K562 (cell line): ENCODE data around the gene RPL18A. TPM values are rescaled to one million over a fixed set of nuclear protein-coding genes. Genes with fewer than 3 reads are reported as not detected.

Experiments used
- ASH1L ChIP-seq: fragments of 450-650 bp; IDR thresholded peaks from 2 replicates; pipeline ENCODE4 v1.6.1; 2018; ENCODE audit warnings: borderline replicate concordance, mild to moderate bottlenecking, low read depth; ENCODE audit not compliant: partially characterized antibody
- BMI1 ChIP-seq: fragments of 150-350 bp; IDR thresholded peaks from 2 replicates; pipeline ENCODE4 v1.6.1; 2014; ENCODE audit warnings: low read length
- EHMT2 ChIP-seq: fragments of 450-650 bp; IDR thresholded peaks from 2 replicates; pipeline ENCODE4 v1.6.1; 2018; ENCODE audit warnings: antibody characterized with exemption
- NCOA1 ChIP-seq: fragments of 450-650 bp; IDR thresholded peaks from 2 replicates; pipeline ENCODE4 v1.6.1; 2016; ENCODE audit warnings: low read depth
- NELFE ChIP-seq: IDR thresholded peaks from 2 replicates; pipeline ENCODE4 v1.6.1; 2011; ENCODE audit warnings: mild to moderate bottlenecking; ENCODE audit not compliant: insufficient read depth, insufficient read length
- RB1 ChIP-seq: fragments of 450-650 bp; IDR thresholded peaks from 2 replicates; pipeline ENCODE4 v1.6.1; 2017; ENCODE audit warnings: low read depth, mild to moderate bottlenecking
- RHOXF2B ChIP-seq: fragments of 250-450 bp; sonication (Bioruptor Pico); conservative IDR thresholded peaks from 2 replicates; pipeline ENCODE4 v1.5.1; 2021
- TAF15 ChIP-seq: fragments of 200-400 bp; formaldehyde crosslinking; IDR thresholded peaks from 2 replicates; pipeline ENCODE4 v1.6.1; 2017; ENCODE audit warnings: mild to moderate bottlenecking, low read depth, low read length, moderate library complexity
- TOE1 ChIP-seq, 2 experiments: fragments of 450-650 bp in 1 of 2; sonication (generic) in 1 of 2; formaldehyde crosslinking in 1 of 2; IDR thresholded peaks; 2 replicates each; pipeline versions ENCODE4 v1.7.1 to v1.8.0; 2016 to 2022; ENCODE audit warnings: borderline replicate concordance in 2 of 2, mild to moderate bottlenecking in 2 of 2, antibody characterized with exemption in 1 of 2, inconsistent platforms in 1 of 2, low read depth in 1 of 2, missing genetic modification reagents in 1 of 2, moderate library complexity in 1 of 2
- TRIM28 ChIP-seq: fragments of 450-650 bp; IDR thresholded peaks from 2 replicates; pipeline ENCODE4 v1.6.1; 2017
- ZNF253 ChIP-seq: fragments of 250-450 bp; sonication (Bioruptor Pico); conservative IDR thresholded peaks from 2 replicates; pipeline ENCODE4 v1.6.1; 2021; ENCODE audit warnings: mild to moderate bottlenecking
- ZNF347 ChIP-seq: fragments of 450-650 bp; formaldehyde crosslinking; IDR thresholded peaks from 2 replicates; pipeline ENCODE4 v1.4.0; 2020; ENCODE audit warnings: low read depth, mild to moderate bottlenecking, moderate library complexity
- ZNF507 ChIP-seq: conservative IDR thresholded peaks from 2 replicates; pipeline ENCODE4 v1.6.1; 2017; ENCODE audit warnings: missing genetic modification characterization, missing compliant biosample characterization
- polyA plus RNA-seq, 8 experiments: library from polyadenylated mRNA; depleted of rRNA in 4 of 8; stranded (reverse) in 5 of 8; unstranded in 3 of 8; fragments of >200 nt; fragmentation: Nextera tagmentation in 2 of 8; fragmentation: Illumina TruSeq in 1 of 8; extraction: Ambion mirVana in 2 of 8; extraction: Trizol in 1 of 8; gene quantifications; 2 replicates each; pipeline versions ENCODE4 v1.2.1 to v1.2.3, GENCODE V29; 2011 to 2014; ENCODE audit warnings: inconsistent platforms in 1 of 8, missing spikeins in 1 of 8
- total RNA-seq, 7 experiments: library from RNA; depleted of rRNA in 6 of 7; stranded (reverse); fragments of >200 nt in 6 of 7; fragmentation: Illumina TruSeq in 2 of 7; extraction: Trizol in 2 of 7; gene quantifications; 2 replicates each; pipeline versions ENCODE4 v1.2.1 to v1.2.3, GENCODE V29; 2011 to 2021; ENCODE audit warnings: low replicate concordance in 1 of 7
- TF ChIP-seq, protein P1 (sequence below): sonication (generic); formaldehyde crosslinking; IDR thresholded peaks from 2 replicates; pipeline ENCODE4 v1.9.0; 2022; ENCODE audit warnings: mild to moderate bottlenecking, missing genetic modification reagents
- TF ChIP-seq, protein P2 (sequence below): fragments of 450-650 bp; IDR thresholded peaks from 2 replicates; pipeline ENCODE4 v1.6.1; 2016; ENCODE audit warnings: low read depth
- TF ChIP-seq, protein P3 (sequence below), 2 experiments: IDR thresholded peaks; 2 replicates each; pipeline ENCODE4 v1.6.1; 2011; ENCODE audit warnings: borderline replicate concordance in 1 of 2, control low read depth in 1 of 2, low read depth in 1 of 2, low read length in 1 of 2, mild to moderate bottlenecking in 1 of 2, mixed read lengths in 1 of 2, moderate library complexity in 1 of 2; ENCODE audit not compliant: insufficient read depth in 1 of 2, insufficient read length in 1 of 2, poor library complexity in 1 of 2, severe bottlenecking in 1 of 2; ENCODE audit errors: extremely low read depth in 1 of 2
- TF ChIP-seq, protein P4 (sequence below): sonication (generic); formaldehyde crosslinking; IDR thresholded peaks from 2 replicates; pipeline ENCODE4 v1.8.0; 2022; ENCODE audit warnings: missing genetic modification reagents, mild to moderate bottlenecking, borderline replicate concordance

Gene RPL18A
- total and polyA plus RNA-seq, 9 of the 15 experiments (the other 6 are each of a cell fraction or from before 2014, with no cell fraction given): 626 to 2,882 (median 1,895) TPM

DNA sequence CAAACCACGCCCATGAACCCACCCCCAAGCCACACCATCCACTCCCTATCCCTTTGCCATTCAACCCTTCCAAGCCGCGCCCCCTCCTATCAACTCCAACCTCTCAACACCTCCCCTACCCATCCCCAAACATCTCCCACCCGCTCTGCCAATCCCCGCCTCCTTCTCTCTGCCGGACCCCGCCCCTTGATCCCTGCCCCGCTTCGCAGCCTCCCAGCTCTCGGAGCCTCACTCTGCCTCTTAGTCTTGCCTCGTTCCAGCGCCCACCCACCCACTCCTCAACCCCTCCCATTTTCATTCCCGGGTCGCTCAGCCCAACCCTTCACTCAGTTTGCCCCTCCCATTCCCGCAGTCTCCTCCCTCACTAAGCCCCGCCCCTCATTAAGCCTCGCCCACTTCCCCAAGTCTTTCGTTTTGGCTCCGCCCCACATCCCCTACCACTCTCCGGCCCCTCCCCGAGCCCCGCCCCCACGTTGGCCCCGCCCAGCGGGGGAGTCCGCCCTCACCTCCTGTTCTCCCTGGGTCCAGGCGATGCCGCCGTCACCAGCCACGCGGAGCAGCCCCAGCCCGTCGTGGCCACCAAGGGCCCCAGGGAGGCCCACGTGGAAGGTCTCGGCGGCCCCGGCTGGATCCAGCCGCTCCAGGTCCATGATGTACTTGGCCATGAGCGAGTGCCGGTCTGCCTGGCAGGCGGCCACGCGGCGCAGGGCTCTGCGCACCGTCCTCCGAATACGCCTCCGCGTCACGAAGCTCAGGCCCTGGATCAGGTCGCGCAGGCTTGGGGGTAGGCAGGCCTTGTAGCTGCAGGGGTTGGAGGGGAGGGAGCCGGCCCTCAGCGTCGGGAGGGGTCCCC lies 17.7 kb upstream of the RPL18A start (continued):
- TF ChIP-seq, protein P1, sequence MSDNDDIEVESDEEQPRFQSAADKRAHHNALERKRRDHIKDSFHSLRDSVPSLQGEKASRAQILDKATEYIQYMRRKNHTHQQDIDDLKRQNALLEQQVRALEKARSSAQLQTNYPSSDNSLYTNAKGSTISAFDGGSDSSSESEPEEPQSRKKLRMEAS (CRISPR knock-in tag): peak; percentile 100
- no peak for TF ChIP-seq ZNF253 (CRISPR knock-in tag)
- no peak for TF ChIP-seq BMI1
- TF ChIP-seq, protein P2, sequence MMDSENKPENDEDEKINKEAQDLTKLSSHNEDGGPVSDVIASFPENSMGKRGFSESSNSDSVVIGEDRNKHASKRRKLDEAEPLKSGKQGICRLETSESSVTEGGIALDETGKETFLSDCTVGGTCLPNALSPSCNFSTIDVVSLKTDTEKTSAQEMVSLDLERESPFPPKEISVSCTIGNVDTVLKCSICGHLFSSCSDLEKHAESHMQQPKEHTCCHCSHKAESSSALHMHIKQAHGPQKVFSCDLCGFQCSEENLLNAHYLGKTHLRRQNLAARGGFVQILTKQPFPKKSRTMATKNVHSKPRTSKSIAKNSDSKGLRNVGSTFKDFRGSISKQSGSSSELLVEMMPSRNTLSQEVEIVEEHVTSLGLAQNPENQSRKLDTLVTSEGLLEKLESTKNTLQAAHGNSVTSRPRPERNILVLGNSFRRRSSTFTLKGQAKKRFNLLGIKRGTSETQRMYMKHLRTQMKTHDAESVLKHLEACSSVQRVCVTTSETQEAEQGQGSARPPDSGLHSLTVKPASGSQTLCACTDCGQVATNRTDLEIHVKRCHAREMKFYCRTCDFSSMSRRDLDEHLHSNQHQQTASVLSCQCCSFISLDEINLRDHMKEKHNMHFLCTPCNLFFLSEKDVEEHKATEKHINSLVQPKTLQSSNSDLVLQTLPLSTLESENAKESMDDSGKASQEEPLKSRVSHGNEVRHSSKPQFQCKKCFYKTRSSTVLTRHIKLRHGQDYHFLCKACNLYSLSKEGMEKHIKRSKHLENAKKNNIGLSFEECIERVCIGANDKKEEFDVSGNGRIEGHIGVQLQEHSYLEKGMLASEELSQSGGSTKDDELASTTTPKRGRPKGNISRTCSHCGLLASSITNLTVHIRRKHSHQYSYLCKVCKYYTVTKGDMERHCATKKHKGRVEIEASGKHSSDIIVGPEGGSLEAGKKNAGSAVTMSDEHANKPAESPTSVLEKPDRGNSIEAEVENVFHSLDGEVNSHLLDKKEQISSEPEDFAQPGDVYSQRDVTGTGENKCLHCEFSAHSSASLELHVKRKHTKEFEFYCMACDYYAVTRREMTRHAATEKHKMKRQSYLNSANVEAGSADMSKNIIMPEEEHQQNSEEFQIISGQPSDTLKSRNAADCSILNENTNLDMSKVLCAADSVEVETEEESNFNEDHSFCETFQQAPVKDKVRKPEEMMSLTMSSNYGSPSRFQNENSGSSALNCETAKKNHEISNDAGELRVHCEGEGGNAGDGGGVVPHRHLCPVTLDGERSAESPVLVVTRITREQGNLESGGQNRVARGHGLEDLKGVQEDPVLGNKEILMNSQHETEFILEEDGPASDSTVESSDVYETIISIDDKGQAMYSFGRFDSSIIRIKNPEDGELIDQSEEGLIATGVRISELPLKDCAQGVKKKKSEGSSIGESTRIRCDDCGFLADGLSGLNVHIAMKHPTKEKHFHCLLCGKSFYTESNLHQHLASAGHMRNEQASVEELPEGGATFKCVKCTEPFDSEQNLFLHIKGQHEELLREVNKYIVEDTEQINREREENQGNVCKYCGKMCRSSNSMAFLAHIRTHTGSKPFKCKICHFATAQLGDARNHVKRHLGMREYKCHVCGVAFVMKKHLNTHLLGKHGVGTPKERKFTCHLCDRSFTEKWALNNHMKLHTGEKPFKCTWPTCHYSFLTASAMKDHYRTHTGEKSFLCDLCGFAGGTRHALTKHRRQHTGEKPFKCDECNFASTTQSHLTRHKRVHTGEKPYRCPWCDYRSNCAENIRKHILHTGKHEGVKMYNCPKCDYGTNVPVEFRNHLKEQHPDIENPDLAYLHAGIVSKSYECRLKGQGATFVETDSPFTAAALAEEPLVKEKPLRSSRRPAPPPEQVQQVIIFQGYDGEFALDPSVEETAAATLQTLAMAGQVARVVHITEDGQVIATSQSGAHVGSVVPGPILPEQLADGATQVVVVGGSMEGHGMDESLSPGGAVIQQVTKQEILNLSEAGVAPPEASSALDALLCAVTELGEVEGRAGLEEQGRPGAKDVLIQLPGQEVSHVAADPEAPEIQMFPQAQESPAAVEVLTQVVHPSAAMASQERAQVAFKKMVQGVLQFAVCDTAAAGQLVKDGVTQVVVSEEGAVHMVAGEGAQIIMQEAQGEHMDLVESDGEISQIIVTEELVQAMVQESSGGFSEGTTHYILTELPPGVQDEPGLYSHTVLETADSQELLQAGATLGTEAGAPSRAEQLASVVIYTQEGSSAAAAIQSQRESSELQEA: no peak
- TF ChIP-seq TAF15: no peak
- no peak for TF ChIP-seq ZNF507
- TF ChIP-seq ZNF347 (CRISPR knock-in tag): no peak
- TF ChIP-seq, protein P3, sequence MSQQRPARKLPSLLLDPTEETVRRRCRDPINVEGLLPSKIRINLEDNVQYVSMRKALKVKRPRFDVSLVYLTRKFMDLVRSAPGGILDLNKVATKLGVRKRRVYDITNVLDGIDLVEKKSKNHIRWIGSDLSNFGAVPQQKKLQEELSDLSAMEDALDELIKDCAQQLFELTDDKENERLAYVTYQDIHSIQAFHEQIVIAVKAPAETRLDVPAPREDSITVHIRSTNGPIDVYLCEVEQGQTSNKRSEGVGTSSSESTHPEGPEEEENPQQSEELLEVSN (IDR thresholded peaks at IDR 0.05; ENCODE audit: borderline replicate concordance in 1 of 2, extremely low read depth in 1 of 2, insufficient read depth in 1 of 2, insufficient read length in 1 of 2, low read depth in 1 of 2, low read length in 1 of 2, poor library complexity in 1 of 2, severe bottlenecking in 1 of 2): peak; percentile 94 to 97
- TF ChIP-seq NCOA1: no peak; the same call in 1 of the 2 replicates
- no peak for TF ChIP-seq NELFE
- peak; percentile 17; the same call in 1 of the 2 replicates for TF ChIP-seq EHMT2
- no peak for TF ChIP-seq ASH1L
- TF ChIP-seq TOE1 (IDR thresholded peaks at IDR 0.05; ENCODE audit: borderline replicate concordance): no peak
- no peak for TF ChIP-seq TOE1 (CRISPR knock-in tag; IDR thresholded peaks at IDR 0.05; ENCODE audit: borderline replicate concordance, low read depth)
- TF ChIP-seq TRIM28: no peak
- peak; percentile 62 for TF ChIP-seq RB1
- no peak for TF ChIP-seq RHOXF2B (CRISPR knock-in tag)
- TF ChIP-seq, protein P4, sequence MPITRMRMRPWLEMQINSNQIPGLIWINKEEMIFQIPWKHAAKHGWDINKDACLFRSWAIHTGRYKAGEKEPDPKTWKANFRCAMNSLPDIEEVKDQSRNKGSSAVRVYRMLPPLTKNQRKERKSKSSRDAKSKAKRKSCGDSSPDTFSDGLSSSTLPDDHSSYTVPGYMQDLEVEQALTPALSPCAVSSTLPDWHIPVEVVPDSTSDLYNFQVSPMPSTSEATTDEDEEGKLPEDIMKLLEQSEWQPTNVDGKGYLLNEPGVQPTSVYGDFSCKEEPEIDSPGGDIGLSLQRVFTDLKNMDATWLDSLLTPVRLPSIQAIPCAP (CRISPR knock-in tag): no peak
